GM19372 (cell line): ENCODE results near the gene MPRIP.
"Not testable (repeated sequence)": the region's sequence is repeated elsewhere in the genome, so short reads cannot be mapped to it uniquely, and the experiment has no call there.

Source experiments
- ATAC-seq: cut with Tn5 transposase; IDR thresholded peaks from one replicate; pipeline ENCODE4 v1.9.1; 2021; ENCODE audit warnings: mild to moderate bottlenecking, low read depth, moderate library complexity; ENCODE audit not compliant: unreplicated experiment

The MPRIP gene

DNA sequence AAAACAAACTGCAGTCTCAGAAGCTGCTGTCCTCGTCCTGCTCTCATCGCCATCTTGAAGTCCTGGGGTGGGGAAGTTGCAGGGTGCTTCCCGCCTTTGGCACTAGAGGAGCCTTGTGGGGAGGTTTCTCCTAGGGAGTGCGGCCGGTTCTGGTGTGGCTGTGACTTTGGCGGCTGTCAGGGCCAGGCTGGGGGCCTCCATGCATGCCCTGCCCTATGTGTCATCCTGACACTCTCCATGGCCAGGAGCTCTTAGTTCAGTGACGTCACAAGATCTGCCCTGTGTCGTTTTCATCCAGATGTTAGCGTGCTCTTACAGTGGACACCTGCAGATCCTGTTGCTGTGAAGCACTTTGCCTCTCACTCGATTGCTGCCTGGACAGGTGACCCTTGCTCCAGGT lies 114.3 kb downstream of the MPRIP start:
- no peak for ATAC-seq

DNA sequence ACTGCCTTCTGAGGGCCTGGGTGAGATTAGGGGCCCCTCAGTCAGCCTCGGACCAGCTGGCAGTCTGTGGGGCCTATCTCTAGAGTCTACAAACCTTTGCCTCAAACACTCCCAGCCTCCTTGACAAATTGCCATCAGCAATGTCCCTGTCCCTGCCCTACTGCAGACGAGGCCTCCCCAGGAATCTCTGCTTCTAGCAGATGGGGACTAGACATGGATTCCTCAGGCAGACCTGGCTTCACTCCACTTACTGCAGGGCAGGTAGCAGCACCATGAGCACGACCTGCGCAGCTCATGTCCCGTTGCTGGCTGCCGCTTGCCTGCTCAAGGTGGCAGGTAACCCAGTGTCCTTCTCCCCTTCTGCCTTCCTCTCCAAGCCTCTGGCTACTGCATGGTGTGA lies 114.8 kb downstream of the MPRIP start:
- ATAC-seq: no peak

DNA sequence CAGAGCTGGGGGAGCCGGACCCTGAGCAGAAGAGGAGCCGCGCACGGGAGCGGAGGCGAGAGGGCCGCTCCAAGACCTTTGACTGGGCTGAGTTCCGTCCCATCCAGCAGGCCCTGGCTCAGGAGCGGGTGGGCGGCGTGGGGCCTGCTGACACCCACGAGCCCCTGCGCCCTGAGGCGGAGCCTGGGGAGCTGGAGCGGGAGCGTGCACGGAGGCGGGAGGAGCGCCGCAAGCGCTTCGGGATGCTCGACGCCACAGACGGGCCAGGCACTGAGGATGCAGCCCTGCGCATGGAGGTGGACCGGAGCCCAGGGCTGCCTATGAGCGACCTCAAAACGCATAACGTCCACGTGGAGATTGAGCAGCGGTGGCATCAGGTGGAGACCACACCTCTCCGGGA lies 116.2 kb downstream of the MPRIP start:
- not testable (repeated sequence) for ATAC-seq

DNA sequence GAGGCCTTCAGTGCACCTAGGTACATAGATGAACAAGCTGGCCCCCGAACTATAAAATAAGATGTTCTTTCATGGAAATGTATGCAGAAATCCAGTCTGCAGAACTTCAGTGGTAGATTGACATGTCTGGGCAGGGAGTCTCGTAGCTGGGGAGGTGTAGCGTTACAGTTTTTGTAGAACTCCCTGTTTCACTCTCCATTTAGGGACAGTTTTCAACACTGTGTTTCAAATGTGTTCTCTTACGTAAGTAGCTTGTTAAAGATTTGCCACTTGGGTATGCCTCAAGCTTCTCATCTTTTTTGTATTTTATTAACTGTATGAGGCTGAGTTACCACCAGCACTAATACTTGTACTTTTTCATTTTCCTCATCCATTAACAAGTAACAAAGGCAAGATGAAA lies 117.3 kb downstream of the MPRIP start:
- ATAC-seq: no peak

DNA sequence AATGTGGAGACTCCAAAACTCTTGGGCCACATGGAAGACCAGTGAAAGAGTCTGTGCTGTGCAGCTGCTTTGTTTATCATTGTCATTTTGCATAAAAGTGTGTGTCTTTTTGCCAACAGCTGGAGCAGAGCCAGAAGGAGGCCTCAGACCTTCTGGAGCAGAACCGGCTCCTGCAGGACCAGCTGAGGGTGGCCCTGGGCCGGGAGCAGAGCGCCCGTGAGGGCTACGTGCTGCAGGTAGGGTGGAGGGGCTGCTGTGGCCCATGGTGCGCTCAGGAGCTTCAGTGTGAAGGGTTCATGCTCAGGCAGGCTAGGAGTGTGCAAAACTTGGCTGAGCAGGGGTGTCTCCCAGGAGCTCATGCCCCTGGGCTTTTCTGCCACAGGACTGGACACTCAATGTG lies 118.9 kb downstream of the MPRIP start:
- no peak for ATAC-seq

DNA sequence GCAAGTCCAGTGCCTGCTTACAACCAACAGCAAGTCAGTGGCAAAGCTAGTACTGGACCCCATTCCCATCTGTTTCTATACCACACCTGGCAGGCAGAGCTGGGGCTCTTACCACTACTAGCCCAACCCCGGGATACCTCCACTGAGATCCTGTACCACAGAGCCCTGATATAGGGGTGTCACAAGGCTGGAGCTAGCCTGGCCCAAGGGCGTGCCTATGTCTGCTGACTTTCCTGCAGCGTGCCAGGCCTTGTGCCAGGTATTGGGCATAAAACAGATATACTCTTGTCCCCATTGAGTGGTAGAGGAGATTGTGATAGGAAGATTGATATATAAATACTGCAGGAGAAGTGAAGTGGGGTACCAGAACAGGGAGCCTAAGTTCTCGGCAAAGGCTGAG lies 119.5 kb downstream of the MPRIP start:
- no peak for ATAC-seq

DNA sequence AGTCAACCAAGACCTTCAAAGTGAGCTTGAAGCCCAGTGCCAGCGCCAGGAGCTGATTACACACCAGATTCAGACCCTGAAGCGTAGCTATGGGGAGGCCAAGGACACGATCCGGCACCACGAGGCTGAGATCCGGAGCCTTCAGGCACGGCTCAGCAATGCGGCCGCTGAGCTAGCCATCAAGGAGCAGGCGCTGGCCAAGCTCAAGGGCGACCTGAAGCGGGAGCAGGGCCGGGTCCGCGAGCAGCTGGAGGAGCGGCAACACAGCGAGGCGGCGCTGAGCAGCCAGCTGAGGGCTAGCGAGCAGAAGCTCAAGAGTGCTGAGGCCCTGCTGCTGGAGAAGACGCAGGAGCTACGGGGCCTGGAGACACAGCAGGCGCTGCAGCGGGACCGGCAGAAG lies 121.9 kb downstream of the MPRIP start:
- ATAC-seq: no peak

DNA sequence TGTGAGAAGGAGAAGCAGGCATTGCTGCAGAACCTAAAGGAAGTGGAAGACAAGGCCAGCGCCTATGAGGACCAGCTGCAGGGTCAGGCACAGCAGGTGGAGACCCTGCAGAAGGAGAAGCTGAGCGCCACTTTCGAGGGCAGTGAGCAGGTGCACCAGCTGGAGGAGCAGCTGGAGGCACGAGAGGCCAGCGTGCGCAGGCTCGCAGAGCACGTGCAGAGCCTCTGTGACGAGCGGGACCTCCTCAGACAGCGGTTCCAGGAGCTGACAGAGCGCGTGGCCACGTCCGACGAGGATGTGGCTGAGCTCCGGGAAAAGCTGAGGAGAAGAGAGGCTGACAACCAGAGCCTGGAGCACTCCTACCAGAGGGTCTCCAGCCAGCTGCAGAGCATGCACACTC lies 122.4 kb downstream of the MPRIP start:
- ATAC-seq: no peak

DNA sequence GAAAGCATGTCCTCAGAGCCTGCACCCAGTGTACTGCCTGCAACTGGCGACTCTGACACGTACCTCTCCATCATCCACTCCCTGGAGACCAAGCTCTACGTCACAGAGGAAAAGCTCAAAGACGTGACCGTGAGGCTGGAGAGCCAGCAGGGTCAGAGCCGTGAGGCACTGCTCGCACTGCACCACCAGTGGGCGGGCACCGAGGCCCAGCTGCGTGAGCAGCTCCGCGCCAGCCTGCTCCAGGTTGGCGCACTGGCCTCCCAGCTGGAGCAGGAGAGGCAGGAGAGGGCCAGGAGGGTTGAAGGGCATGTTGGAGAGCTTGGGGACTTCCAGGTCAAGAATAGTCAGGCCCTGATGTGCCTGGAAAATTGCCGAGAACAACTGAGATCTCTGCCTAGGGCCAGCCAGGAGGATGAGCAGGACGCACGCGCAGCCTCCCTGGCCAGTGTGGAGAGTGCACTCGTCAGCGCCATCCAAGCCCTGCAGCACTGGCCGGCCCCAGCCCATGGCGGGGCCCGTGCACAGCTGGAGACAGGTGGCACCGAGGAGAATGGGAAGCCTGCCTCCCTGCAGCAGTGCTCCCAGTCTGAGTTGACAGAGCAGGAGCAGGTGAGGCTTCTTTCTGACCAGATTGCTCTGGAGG lies 123.5 kb downstream of the MPRIP start:
- ATAC-seq: no peak

DNA sequence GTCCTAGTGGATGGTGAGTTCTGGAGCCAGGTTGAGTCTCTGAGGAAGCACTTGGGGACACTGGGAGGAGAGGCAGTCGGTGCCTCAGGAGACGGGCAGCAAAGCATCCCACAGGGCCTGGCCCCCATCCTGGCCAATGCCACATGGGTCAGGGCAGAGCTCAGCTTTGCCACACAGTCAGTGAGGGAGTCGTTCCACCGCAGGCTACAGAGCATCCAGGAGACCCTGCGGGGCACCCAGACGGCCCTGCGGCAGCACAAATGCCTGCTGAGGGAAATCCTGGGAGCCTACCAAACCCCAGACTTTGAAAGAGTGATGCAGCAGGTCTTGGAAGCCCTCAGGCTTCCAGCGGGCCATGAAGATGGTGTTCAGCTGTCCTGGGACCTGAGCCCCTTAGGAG lies 124.2 kb downstream of the MPRIP start:
- no peak for ATAC-seq

DNA sequence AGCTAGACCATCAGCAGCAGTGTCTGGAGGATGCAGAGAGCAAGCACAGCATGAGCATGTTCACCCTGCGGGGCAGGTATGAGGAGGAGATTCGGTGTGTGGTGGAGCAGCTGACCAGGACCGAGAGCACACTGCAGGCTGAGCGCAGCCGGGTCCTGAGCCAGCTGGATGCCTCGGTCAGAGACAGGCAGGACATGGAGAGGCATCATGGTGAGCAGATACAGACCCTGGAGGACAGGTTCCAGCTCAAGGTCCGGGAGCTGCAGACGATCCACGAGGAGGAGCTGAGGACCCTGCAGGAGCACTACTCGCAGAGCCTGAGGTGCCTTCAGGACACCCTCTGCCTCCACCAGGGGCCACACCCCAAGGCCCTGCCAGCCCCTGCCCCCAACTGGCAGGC lies 125.1 kb downstream of the MPRIP start:
- no peak for ATAC-seq

DNA sequence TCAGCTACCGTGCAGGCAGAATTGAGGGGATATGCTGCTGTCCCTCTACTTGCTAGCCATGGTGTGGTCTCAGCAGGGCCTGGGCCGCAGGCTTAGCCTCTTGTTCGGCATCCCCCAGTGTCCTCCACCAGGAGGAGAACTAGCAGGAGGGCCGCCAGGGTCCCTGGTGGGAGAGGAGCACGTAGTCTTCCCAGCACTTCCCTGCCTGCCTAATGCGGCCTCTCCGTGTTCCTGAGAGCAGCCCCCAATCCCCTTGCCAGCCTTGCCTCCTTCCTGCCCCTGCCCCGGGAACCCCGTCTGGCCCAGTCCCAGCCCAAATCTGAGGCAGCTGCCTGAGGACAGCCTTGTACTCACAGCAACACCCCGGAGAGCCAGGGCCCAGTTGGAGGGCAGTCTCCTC lies 125.7 kb downstream of the MPRIP start:
- ATAC-seq: no peak

DNA sequence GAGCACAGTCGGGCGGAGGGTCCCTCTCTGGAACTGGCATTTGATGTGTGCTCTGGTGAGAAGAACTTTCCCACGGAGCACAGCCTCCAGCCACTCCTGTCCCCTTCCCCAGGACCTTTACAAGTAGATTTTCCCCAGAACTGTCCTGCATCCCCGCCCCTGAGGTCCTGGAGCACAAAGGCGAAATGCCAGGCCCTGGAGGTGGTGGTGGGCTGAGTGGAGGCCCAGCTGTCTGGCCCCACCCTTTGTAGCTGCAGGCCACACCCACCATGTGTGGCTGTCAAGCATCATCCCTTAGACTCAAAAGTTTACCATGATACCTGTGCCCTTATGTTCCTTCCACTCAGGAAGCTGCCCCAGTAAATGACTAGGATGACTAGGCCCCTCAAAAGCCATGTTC lies 126.1 kb downstream of the MPRIP start:
- no peak for ATAC-seq

DNA sequence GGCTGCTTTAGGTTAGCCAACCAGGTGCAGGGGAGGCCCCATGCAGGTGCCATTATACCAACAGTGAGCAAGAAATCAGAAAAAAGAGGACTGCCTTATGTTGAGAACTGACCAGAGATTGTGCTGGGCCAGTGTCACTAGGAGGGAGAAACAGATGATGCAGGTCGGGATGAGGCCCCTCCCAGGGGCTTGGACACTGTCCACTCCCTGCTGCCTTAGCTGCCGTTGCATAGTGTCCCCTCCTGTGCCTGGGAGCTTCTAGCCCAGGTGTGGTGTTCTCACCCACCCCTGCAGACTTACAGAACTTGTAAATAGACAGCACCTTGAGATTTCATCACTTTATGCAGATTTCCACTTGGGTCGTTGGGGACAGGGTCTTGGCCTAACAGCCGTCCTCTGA lies 127.1 kb downstream of the MPRIP start:
- ATAC-seq: no peak

DNA sequence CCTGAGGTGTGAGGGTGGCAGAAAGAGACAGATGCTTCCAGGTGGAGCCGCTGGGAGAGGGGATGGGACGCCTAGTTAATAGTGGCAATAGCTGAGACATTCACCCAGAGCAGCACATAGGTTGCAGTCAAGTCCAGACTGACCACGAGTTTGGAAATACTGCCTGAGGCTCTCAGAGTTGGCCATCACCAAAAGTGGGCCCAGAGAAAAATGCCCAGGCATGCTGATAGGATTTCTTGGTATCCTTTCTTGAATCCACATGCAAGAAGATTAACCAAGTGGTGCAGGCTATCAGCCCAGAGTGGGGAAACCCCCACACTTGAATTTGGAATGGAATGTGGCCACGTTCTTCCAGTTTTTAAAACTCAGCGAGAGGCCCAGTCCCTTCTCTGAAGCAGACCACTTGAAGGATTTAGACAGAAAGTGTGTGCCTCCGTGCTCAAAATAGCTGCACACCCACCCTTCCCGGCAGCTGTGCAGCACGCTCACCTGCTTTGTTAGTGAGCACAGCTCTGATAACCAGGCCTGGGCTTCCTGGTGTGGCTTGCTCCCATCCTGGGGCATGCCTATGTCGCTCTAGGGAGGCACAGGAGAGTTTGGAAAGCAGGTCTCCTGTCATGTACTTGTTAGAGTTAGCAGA lies 128.2 kb downstream of the MPRIP start:
- ATAC-seq: no peak

DNA sequence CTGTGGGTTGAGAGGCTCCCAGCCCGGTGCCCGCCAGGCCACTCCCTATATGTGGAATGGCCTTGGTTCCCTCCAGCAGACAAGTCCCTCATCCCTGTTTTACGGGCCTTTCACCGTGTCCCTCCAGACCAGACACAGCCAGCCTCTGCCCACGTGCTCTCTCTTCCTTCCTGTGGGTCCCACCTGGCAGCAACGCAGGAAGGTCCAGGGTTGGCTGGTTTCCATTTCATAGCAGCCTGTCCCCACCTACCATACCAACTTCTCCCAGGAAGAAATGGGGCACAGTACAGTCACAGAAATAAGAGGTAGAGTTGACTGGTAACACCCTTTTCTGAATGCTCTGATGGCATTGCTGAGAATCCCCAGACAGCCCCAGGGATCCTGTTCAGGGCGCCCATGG lies 128.9 kb downstream of the MPRIP start:
- no peak for ATAC-seq

DNA sequence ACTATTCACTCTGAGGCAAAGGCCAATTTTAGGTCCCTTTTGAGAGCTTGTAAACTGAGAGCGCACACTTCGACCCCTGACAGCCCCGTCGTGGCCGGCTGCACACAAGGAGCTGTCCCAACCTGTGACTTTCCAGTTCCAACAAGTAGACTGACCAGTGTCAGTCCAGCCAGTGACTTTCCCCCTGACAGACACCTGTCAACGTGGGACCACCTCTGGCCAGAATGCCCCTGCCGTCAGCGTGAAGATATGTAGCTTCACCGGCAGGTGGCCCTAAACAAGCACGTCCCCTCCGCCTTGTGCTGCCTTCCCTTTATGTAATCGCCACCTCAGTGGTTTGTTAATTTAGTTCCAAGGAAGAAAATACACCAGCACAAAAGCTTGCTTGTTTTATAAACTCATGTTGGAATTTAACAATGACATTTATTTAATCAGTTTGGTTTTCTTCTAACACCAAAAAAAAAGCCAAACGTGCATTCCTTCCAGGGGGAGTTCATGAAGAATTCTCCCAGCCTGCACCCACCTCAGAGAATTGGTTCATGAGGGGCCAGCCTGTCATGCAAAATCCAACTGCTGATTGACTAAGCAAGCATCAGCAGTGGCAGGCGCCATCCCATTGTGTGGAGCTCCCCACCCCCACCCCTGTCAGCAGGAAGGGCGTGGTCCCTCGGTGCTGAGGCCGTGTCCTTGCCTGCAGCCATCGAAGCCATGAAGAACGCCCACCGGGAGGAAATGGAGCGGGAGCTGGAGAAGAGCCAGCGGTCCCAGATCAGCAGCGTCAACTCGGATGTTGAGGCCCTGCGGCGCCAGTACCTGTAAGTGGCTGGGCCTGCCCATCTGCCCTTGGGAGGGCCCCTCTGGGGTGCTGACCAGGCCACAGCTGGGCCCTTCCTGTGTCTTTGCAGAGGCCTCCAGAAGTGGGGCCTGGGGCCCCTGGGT lies 130.0 kb downstream of the MPRIP start:
- no peak for ATAC-seq

DNA sequence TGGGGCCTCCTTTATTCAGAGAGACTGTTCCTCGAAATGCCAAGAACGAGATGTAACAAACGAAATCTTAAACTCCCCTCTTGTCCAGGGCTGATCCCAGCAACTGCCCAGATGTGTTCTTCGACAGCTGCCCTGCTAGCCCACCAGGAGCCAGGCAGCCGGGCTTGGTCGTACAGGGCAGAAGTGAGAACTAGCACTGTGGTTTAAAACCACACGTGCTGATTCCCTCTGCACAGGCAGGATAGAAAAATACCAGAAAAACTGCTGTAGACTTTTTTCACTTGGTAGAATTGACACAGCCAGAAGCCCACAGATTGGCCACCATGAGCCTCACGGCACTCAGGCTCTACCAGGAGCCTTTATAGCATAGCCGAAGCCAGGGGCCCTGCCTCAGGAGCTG lies 130.7 kb downstream of the MPRIP start:
- ATAC-seq: no peak

DNA sequence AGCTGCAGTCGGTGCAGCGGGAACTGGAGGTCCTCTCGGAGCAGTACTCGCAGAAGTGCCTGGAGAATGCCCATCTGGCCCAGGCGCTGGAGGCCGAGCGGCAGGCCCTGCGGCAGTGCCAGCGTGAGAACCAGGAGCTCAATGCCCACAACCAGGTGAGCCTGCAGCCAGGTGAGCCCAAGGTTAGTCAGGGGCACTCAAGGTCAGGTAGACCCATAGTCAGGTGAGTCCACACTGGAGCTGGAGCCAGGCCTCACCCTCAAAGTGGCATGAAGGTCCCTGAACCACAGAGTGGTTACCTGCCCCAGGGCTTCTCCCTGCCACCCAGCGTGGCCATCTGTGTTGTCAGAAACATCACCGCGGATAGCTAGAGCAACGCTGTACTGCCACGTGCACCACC lies 131.7 kb downstream of the MPRIP start:
- ATAC-seq: no peak

DNA sequence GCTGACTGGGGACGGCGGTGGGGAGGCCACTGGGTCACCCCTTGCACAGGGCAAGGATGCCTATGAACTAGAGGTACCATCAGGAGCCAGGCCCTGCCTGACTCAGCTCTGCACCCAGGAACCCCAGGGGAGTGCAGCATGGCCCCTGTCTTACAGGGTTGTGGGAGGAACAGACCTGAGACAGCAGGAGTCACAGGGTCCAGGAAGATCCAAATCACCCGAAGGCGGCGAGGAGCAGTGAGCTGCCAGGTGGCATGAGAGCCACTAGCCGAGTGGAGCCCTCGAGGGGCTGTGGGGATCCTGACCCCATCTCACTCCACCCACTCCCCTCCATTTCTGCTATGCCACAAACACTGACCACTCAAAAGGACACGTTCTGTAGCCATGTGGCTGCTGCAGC lies 133.1 kb downstream of the MPRIP start:
- ATAC-seq: no peak

DNA sequence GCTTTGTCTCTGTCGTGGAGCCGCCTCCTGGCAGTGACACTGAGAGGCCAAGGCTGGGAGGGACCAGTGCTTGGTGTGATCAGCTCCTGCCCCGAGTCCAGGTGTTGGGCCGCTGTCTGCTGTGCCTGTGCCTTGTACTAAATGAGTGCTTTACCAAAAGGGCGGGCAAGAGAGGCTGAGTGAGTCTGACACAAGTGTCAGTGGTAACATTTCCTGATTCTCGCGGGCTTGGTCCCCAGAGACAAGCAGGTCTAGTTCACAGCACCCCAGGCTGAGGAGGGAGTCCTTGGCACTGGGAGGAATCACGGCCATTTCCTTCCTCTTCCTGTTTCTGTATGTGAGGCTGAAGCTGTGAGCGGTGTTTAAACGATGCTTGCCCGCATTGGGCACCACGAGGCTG lies 133.7 kb downstream of the MPRIP start:
- ATAC-seq: no peak

DNA sequence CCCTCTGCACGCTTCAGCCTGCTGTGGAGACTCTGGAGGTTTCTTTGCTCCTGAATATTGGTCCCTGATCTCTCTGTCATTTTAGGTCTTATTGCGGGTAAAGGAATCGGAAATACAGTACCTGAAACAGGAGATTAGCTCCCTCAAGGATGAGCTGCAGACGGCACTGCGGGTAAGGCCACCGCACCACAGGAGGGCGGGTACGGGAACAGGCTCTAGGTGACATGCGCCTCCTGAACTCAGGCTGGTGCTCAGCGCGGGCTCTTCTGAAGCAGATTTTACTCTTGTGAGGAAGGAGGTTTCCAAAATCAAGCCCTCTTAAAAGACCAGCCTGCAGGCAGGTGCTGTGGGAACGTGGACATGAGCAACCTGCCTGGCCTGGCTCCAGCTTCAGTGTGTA lies 134.1 kb downstream of the MPRIP start:
- ATAC-seq: no peak
